AG10803 (cell line): Measurements from ENCODE around the gene MEPCE.

Experiments
- DNase-seq: peaks from one replicate; pipeline ENCODE4 v3.0.0; 2010; ENCODE audit warnings: low read depth
- H3K4me3 ChIP-seq: 2 replicates; pipeline ENCODE4 v1.5.1; 2011; ENCODE audit warnings: mild to moderate bottlenecking, low read length, control low read depth
- TF ChIP-seq, protein P1 (sequence below): conservative IDR thresholded peaks from 2 replicates; pipeline ENCODE4 v1.5.1; 2011; ENCODE audit warnings: mild to moderate bottlenecking, low read length, control low read depth, inconsistent platforms

Gene MEPCE

DNA sequence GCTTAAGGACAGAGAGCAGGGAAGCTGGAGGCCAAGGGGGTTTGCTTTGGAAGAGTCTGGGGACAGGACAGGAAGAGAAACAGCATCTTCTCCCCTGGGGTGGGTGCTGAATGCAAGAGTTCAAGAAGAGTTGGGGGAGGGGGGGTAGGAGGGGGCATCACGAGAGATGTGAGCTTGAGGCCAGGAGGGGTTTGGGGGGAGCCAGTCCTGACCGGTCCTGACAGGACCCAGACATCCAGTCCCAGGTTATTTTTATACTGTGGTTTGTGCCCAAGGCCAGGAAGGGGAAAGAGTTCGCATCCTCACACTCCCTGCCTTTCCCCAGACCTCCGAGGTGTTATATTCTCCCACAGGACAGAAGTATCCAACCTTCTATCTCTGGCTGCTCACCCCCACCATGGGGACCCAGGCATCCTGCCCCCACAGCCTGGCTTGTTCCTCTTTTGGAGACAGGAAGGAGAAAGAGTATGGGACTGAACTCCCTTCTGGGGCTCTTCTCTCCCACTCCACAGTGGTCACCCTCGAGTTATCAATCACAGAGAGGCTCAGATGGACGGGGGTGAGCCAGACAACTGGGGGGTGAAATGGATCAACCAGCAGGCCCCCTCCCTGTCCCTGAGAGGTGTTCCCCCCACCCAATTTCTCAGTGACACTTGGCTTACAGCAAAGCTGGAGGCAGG, 46.6 kb downstream of the MEPCE start:
- DNase-seq = no peak
- TF ChIP-seq, protein P1, sequence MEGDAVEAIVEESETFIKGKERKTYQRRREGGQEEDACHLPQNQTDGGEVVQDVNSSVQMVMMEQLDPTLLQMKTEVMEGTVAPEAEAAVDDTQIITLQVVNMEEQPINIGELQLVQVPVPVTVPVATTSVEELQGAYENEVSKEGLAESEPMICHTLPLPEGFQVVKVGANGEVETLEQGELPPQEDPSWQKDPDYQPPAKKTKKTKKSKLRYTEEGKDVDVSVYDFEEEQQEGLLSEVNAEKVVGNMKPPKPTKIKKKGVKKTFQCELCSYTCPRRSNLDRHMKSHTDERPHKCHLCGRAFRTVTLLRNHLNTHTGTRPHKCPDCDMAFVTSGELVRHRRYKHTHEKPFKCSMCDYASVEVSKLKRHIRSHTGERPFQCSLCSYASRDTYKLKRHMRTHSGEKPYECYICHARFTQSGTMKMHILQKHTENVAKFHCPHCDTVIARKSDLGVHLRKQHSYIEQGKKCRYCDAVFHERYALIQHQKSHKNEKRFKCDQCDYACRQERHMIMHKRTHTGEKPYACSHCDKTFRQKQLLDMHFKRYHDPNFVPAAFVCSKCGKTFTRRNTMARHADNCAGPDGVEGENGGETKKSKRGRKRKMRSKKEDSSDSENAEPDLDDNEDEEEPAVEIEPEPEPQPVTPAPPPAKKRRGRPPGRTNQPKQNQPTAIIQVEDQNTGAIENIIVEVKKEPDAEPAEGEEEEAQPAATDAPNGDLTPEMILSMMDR = no peak
- H3K4me3 ChIP-seq = peak overlapping the region; percentile 94

DNA sequence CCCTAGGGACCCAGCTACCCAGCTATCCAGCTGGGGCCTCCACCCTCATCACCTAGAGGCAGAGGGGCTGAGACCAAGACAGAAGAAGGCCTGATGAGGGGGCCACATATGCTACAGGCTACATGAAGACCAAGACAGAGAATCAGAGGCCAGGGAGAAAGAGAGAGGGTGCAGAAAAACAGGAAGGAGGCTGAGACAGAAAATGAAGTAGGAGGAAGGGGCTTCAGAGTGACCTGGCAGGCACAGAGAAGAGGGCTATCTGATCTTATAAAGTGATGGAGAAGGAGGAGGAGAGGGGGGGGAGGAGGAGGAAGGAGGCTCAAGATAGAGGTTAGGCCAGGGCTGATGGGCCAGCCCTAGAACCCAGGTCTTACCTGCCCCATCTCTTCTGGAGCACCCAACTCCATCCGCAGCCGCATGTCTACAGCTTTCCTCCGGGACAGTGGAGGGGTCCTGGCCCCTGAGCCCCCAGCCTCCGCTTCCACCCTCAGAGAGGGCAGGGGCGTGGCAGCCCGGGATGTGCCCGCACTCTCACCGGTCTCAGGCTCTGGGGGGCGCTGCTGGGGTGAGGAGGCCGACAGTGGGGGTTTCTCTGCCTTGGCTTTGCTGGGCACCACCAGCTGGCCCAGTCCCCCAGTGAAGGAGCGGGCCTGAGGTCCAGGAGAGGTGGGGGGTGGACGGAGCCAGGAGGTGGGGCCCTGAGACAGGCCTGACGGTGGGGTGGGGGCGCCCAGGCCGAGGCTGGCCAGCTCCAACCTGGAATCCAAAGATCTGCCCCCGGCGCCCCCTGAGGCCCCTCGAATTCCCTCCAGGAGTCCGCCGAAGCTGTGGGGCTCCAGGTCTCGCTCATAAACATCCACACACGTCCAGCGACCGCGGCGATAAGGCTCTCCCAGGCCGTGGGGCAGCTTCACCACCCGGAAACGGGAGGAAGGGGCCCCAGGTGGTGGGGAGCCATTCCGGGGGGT, 47.6 kb downstream of the MEPCE start:
- DNase-seq = no peak
- TF ChIP-seq, protein P1 = peak; percentile 38
- peak overlapping the region; percentile 94 for H3K4me3 ChIP-seq

DNA sequence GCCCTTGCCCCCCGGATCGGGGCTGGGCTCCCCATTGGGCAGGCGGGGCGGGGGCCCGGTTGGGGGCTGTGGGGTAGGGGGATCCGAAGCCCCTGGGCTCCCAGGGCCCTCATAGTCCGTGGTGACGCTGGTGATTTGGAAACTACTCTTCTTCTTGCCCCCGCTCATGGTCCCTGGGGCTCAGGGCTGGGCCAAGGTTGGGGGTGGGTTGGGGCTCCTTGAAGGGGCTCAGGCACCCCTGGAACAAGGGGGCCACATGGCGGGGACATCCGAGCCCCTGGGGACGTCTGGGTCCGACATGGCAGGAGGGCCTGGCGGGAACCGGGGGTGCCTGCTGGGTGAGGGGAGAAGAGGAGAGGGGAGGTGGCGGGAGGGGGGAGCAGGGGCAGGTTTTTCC, 48.2 kb downstream of the MEPCE start:
- TF ChIP-seq, protein P1 = no peak
- DNase-seq = no peak
- H3K4me3 ChIP-seq = peak overlapping the region; percentile 94

DNA sequence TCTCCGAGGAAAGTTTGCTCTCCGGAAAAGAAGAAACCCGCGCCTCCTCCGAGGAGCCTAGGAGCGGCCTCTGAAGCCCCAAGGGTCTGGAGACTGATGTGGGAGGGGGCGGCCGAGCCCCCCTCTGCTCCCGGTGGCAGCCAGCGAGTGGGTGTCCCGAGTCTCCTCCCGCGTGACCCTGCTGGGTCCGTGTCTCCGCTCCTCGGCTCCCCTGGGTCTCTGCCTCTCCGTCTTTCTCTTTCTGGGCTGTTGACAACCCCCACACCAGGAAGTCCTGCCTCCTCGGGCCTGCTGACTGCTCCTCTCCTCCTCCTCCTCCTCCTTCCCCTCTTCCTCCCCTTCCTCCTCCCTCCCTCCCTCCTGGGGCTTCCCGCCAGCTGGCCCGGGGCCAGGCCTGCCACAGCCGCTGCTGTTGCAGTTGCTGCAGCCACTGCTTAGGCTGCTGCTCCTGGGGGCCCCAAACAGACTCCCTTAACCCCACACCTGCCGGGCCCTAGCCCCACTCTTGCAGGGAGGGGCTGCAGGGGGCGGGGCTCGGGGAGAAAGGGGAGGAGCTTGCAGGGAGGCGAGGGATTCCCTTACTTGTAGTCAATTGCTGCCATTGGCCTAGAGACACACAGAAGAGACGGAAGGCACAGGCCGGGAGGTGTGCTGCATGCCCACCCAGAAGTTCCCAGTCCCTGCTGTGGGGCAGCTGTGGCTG, 49.5 kb downstream of the MEPCE start, which contains the start of gene TSC22D4:
TSS of gene TSC22D4 (minus strand) at position 257 of the 703 bp plus-strand sequence. CDS start 1,176 bp downstream, outside the sequence.
- TF ChIP-seq, protein P1 = no peak
- DNase-seq = peak; percentile 96
- peak within 1 kb of the TSS; percentile 94 for H3K4me3 ChIP-seq

DNA sequence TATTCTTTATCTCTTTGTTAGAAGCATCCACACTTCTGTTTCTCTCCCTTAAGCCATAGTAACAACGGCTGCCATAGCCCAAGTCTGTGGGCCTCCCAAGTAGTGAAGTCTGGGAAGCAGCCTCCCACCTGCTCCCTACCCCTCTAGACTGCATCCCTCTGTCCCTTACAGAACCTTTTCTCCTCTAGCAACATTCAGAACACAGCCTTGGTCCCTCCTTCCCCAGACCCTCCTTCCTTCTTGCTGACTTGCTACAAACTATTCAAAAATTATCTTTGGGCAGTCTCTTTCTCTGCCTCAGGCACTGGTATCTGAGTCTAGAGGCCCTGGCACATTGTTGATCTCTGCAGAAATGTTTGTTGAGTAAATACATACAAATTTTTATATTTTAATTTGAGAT, 51.8 kb downstream of the MEPCE start:
- H3K4me3 ChIP-seq = no peak overlapping the region
- DNase-seq = no peak
- TF ChIP-seq, protein P1 = no peak

DNA sequence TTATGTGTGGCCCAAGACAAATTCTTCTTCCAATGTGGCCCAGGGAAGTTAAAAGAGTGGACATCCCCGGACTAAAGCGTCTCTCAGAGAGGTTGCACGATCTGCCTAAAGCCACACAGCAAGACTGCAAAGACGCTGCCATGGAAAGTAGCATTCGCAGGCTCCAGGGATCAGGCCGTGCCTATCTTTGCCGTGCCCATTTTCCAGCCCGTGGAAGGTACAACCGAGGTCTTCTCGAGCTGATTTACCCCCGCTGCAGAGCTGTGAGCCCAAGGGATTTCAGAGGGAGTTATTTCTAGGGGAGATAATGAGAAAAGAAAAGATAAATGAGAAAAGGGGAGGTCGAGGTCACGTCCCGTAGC, 53.1 kb downstream of the MEPCE start:
- H3K4me3 ChIP-seq = peak overlapping the region; percentile 57
- DNase-seq = no peak
- TF ChIP-seq, protein P1 = no peak
